Panc1 (cell line): ENCODE results near the gene PLCH1. TPM values are rescaled to one million over a fixed set of nuclear protein-coding genes. Genes with fewer than 3 reads are reported as not detected.

ENCODE experiments used
- ATAC-seq: fragments of 200-7000 bp; cut with Tn5 transposase; 2 replicates; pipeline ENCODE4 v1.9.1; 2020; ENCODE audit warnings: mild to moderate bottlenecking, moderate library complexity
- BruUV-seq: library from RNA; stranded (reverse); fragments of 400-500 nt; replicated peaks from 2 replicates; lab custom pipeline; 2021; lab: Mats Ljungman, UMichigan
- CTCF ChIA-PET: fragments of 300-600 bp; sonication (Branson Sonifier 250); formaldehyde crosslinking; loops from one replicate; lab custom pipeline; 2022; ENCODE audit warnings: antibody characterized with exemption; lab: Charles Lee
- POLR2A ChIA-PET: fragments of 300-600 bp; sonication (Branson Sonifier 250); formaldehyde crosslinking; loops from one replicate; lab custom pipeline; 2022; ENCODE audit warnings: antibody characterized with exemption; lab: Charles Lee
- DNase-seq: peaks from one replicate; pipeline ENCODE4 v3.0.0-alpha.2; 2010; ENCODE audit warnings: low read depth, low spot score
- H3K27ac ChIP-seq: 2 replicates; pipeline ENCODE4 v1.5.1; 2011; ENCODE audit warnings: mild to moderate bottlenecking, low read length, inconsistent platforms
- H3K27me3 ChIP-seq: fragments of 200-500 bp; sonication (Bioruptor generic); 2 replicates; pipeline ENCODE4 v1.6.0; 2014; ENCODE audit warnings: low read length, inconsistent platforms; ENCODE audit not compliant: control insufficient read depth, insufficient read depth
- H3K36me3 ChIP-seq: fragments of 200-500 bp; sonication (Bioruptor generic); 2 replicates; pipeline ENCODE4 v1.5.1; 2014; ENCODE audit warnings: inconsistent platforms, mild to moderate bottlenecking, low read length, moderate library complexity; ENCODE audit not compliant: control insufficient read depth, insufficient read depth
- H3K4me1 ChIP-seq: 2 replicates; pipeline ENCODE4 v1.5.1; 2011; ENCODE audit warnings: inconsistent platforms, mild to moderate bottlenecking, low read length, moderate library complexity; ENCODE audit not compliant: control insufficient read depth, insufficient read depth
- H3K4me3 ChIP-seq, 2 experiments: 2 replicates each; pipeline ENCODE4 v1.5.1; 2011 to 2012; ENCODE audit warnings: low read depth in 2 of 2, low read length in 2 of 2, mild to moderate bottlenecking in 2 of 2, inconsistent platforms in 1 of 2, moderate library complexity in 1 of 2
- H3K9me3 ChIP-seq: fragments of 200-500 bp; sonication (Bioruptor generic); 2 replicates; pipeline ENCODE4 v1.5.1; 2014; ENCODE audit warnings: low read depth, mild to moderate bottlenecking, inconsistent platforms, low read length, moderate library complexity; ENCODE audit not compliant: control insufficient read depth, insufficient read depth
- CTCF ChIP-seq: fragments of 450-650 bp; IDR thresholded peaks from 2 replicates; pipeline ENCODE4 v1.5.1; 2017; ENCODE audit warnings: mild to moderate bottlenecking
- POLR2AphosphoS5 ChIP-seq: IDR thresholded peaks from 2 replicates; pipeline ENCODE4 v1.6.1; 2012; ENCODE audit warnings: mild to moderate bottlenecking, low read depth, low read length, moderate library complexity
- REST ChIP-seq, 2 experiments: IDR thresholded peaks; 2 replicates each; pipeline ENCODE4 v1.6.1; 2011 to 2012; ENCODE audit warnings: low read depth in 2 of 2, control low read depth in 1 of 2, low read length in 1 of 2, mild to moderate bottlenecking in 1 of 2, moderate library complexity in 1 of 2; ENCODE audit not compliant: insufficient read depth in 1 of 2
- SIN3A ChIP-seq: IDR thresholded peaks from 2 replicates; pipeline ENCODE4 v1.6.1; 2012; ENCODE audit warnings: low read depth, mild to moderate bottlenecking, low read length, moderate library complexity, borderline replicate concordance; ENCODE audit not compliant: insufficient read depth
- TCF7L2 ChIP-seq: IDR thresholded peaks from 2 replicates; pipeline ENCODE4 v1.6.1; 2011; ENCODE audit warnings: mild to moderate bottlenecking, low read depth, low read length, inconsistent platforms
- in situ Hi-C: cut with HindIII; loops from 2 replicates; pipeline ENCODE4 v1.10.0; 2016; ENCODE audit warnings: low sequenced_read_pairs, low pct_unique_long_range_greater_than_20kb
- intact Hi-C: fragments of 100-400 bp; cut with micrococcal nuclease; formaldehyde crosslinking; loops from one replicate; pipeline ENCODE4 v1.10.0; 2022; ENCODE audit not compliant: unreplicated experiment
- total RNA-seq: library from RNA; stranded (reverse); gene quantifications from one replicate; pipeline ENCODE4 v1.2.1, GENCODE V29; 2021; ENCODE audit not compliant: unreplicated experiment

PLCH1 gene
- total RNA-seq, 1 experiment from 2014 or later, result 0.03 TPM

- Histone ChIP-seq H3K36me3 (no peaks in the 10 kb centered on the region), H3K9me3 (no peaks in the 10 kb centered on the region), H3K27ac (no peak overlapping the region), H3K4me1 (no peaks in the 10 kb centered on the region), H3K27me3 (no peaks in the 10 kb centered on the region), H3K4me3 (no peak overlapping the region)
- ChIA-PET CTCF (interaction anchor here (0.6 kb wide), 1 partner anchor 132 kb away, joined by 4 read pairs; no protein-coding TSS in a partner anchor), POLR2A (no interaction called here)
- DNase-seq (no peak), ATAC-seq (no peak)
- intact Hi-C loops, result no loop called here
- no peak for TF ChIP-seq POLR2AphosphoS5
- no peak for TF ChIP-seq TCF7L2
- TF ChIP-seq SIN3A, result no peak
- no peak for TF ChIP-seq REST (IDR thresholded peaks at IDR 0.05; ENCODE audit: insufficient read depth in 1 of 2, low read depth in 2 of 2, low read length in 1 of 2)
- no peak for TF ChIP-seq CTCF
- no TSS peak for BruUV-seq
- in situ Hi-C loops, result no loop called here
Measured at GRCh38 chr3:155347901-155348300, 397.0 kb downstream of the PLCH1 start.

- Histone ChIP-seq H3K27ac (no peak overlapping the region), H3K9me3 (no peaks in the 10 kb centered on the region), H3K4me3 (no peak overlapping the region), H3K27me3 (no peaks in the 10 kb centered on the region), H3K36me3 (no peaks in the 10 kb centered on the region), H3K4me1 (no peaks in the 10 kb centered on the region)
- POLR2A ChIA-PET, result no interaction called here
- no peak for ATAC-seq
- CTCF ChIA-PET, result no interaction called here
- no TSS peak for BruUV-seq
- no peak for TF ChIP-seq TCF7L2
- TF ChIP-seq REST (IDR thresholded peaks at IDR 0.05; ENCODE audit: insufficient read depth in 1 of 2, low read depth in 2 of 2, low read length in 1 of 2), result no peak
- no peak for TF ChIP-seq CTCF
- no peak for TF ChIP-seq SIN3A
- TF ChIP-seq POLR2AphosphoS5, result no peak
- in situ Hi-C loops (no loop called here), intact Hi-C loops (no loop called here)
- DNase-seq, result no peak
Measured at GRCh38 chr3:155342344-155342743, 402.5 kb downstream of the PLCH1 start.
